Measurements from ENCODE around the gene ABLIM1.

GRCh38 chr10:114445332-114445731 lies 212.7 kb downstream of the ABLIM1 start:
- TF ChIP-seq CTCF (IDR thresholded peaks at IDR 0.05; ENCODE audit: insufficient read depth, low read depth, low read length) (no peak), EZH2 (IDR thresholded peaks at IDR 0.05; ENCODE audit: insufficient read depth, low read length) (no peak)
